Naive thymus-derived CD4-positive, alpha-beta T cell (primary cell): ENCODE measurements around the gene LYPD6. TPM values are rescaled to one million over a fixed set of nuclear protein-coding genes. Genes with fewer than 3 reads are reported as not detected.

Experiments
- ATAC-seq: fragments of 150-1000 bp; cut with Tn5 transposase; 2 replicates; pipeline ENCODE4 v1.10.0; 2021; ENCODE audit warnings: mild to moderate bottlenecking, moderate library complexity
- CTCF ChIA-PET: fragments of 350-600 bp; sonication (Branson Sonifier 250); formaldehyde crosslinking; loops from one replicate; lab custom pipeline; 2021; ENCODE audit warnings: antibody characterized with exemption; lab: Charles Lee
- POLR2A ChIA-PET: fragments of 350-600 bp; sonication (Branson Sonifier 250); formaldehyde crosslinking; loops from one replicate; lab custom pipeline; 2021; ENCODE audit warnings: antibody characterized with exemption, inconsistent platforms; lab: Charles Lee
- DNase-seq, 9 donors: peaks; one replicate each; pipeline versions ENCODE4 v3.0.0 to v3.0.0-alpha.2; 2020 to 2022; ENCODE audit warnings: mixed read lengths in 1 of 9
- H3K27ac ChIP-seq: one replicate; pipeline ENCODE4 v1.7.0; 2013; ENCODE audit warnings: mild to moderate bottlenecking, low read depth, low read length, moderate library complexity
- H3K27me3 ChIP-seq, 2 donors: one replicate each; pipeline ENCODE4 v1.7.0; 2013; ENCODE audit warnings: low read length in 2 of 2, mild to moderate bottlenecking in 2 of 2, moderate library complexity in 2 of 2; ENCODE audit not compliant: control insufficient read depth in 2 of 2, insufficient read depth in 2 of 2
- H3K36me3 ChIP-seq, 3 experiments: 1 replicate in 2 of 3; 2 replicates in 1 of 3; pipeline ENCODE4 v1.7.0; 2013; ENCODE audit warnings: low read length in 3 of 3, mild to moderate bottlenecking in 3 of 3, moderate library complexity in 1 of 3; ENCODE audit not compliant: insufficient read depth in 3 of 3, control insufficient read depth in 2 of 3
- H3K4me1 ChIP-seq, 2 donors: one replicate each; pipeline ENCODE4 v1.7.0; 2013; ENCODE audit warnings: low read length in 2 of 2, mild to moderate bottlenecking in 2 of 2, moderate library complexity in 1 of 2; ENCODE audit not compliant: control insufficient read depth in 2 of 2, insufficient read depth in 2 of 2
- H3K4me3 ChIP-seq: 2 replicates; pipeline ENCODE4 v1.7.0; 2013; ENCODE audit warnings: mild to moderate bottlenecking, low read length
- H3K9me3 ChIP-seq, 3 experiments: 1 replicate in 2 of 3; 2 replicates in 1 of 3; pipeline ENCODE4 v1.7.0; 2013; ENCODE audit warnings: low read length in 3 of 3; ENCODE audit not compliant: control insufficient read depth in 2 of 3
- H3K27ac Mint-ChIP-seq, 9 donors: one replicate each; pipeline ENCODE4 v1.8.0; 2020 to 2022; ENCODE audit warnings: mixed read lengths in 9 of 9, mild to moderate bottlenecking in 8 of 9, moderate library complexity in 5 of 9, inconsistent platforms in 2 of 9
- H3K27me3 Mint-ChIP-seq, 5 donors: one replicate each; pipeline ENCODE4 v1.8.0; 2021 to 2022; ENCODE audit warnings: mixed read lengths in 5 of 5, mild to moderate bottlenecking in 1 of 5
- H3K36me3 Mint-ChIP-seq, 5 donors: one replicate each; pipeline ENCODE4 v1.8.0; 2020 to 2022; ENCODE audit warnings: mixed read lengths in 5 of 5, mild to moderate bottlenecking in 3 of 5, inconsistent platforms in 1 of 5
- H3K4me1 Mint-ChIP-seq, 7 donors: one replicate each; pipeline ENCODE4 v1.8.0; 2020 to 2022; ENCODE audit warnings: mixed read lengths in 7 of 7, mild to moderate bottlenecking in 3 of 7, inconsistent platforms in 1 of 7
- H3K4me3 Mint-ChIP-seq, 10 donors: one replicate each; pipeline ENCODE4 v1.8.0; 2020 to 2022; ENCODE audit warnings: mild to moderate bottlenecking in 10 of 10, mixed read lengths in 10 of 10, moderate library complexity in 6 of 10, inconsistent platforms in 2 of 10
- H3K9me3 Mint-ChIP-seq, 11 donors: one replicate each; pipeline ENCODE4 v1.8.0; 2020 to 2022; ENCODE audit warnings: mixed read lengths in 11 of 11, mild to moderate bottlenecking in 4 of 11, inconsistent platforms in 1 of 11, moderate library complexity in 1 of 11
- intact Hi-C, 2 donors: fragments of 100-400 bp; cut with micrococcal nuclease; formaldehyde crosslinking; loops; one replicate each; pipeline ENCODE4 v1.15.1; 2023
- polyA plus RNA-seq, 2 donors: library from polyadenylated mRNA; unstranded; fragments of 300-500 nt; fragmentation: Illumina TruSeq; gene quantifications; one replicate each; pipeline ENCODE4 v1.2.3, GENCODE V29; 2021
- total RNA-seq, 6 experiments: library from RNA in 5 of 6; stranded (reverse) in 5 of 6; gene quantifications; 1 replicate in 5 of 6; 2 replicates in 1 of 6; pipeline ENCODE4 v1.2.3 and lab custom pipeline; 2021 to 2026

Gene LYPD6
- total and polyA plus RNA-seq, 7 experiments from 2014 or later, result not detected

DNA sequence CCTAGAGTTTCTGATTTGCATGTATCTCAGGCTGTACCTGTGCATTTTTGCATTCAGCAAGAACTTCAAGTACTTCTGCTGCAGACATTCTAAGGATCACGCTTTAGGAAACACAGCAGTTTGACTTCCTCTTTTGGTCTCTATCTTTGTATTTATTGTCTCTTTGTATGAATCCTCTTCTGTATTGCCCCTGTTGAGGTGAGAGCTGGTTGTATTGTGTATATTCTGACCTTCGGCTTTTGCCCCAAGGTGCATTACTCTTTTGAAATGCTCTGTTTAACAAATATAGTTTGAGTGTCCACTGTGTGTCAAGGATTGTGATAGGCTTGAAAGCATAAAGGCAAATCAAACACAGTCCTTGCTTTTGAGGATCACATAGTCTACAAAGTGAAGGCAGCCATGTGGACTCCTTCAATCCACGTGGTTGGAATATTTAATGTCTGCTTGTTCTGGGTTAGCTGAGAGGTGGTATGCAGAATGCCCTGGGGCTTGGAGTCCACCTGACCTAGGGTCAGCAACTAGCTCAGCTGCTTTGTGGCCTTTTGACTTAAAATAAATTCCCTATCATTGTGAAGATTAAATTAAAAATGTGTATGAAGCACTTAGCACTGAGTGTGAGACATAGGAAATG, 108.1 kb downstream of the LYPD6 start:
- Mint-ChIP-seq H3K4me3 (no peak overlapping the region), H3K27ac (no peak overlapping the region), H3K36me3 (no peaks in the 10 kb centered on the region), H3K27me3 (peaks cover 3 to 23% (median 7%) of the 10 kb centered on the region in 5 donors), H3K9me3 (peaks cover 0 to 2% (median 0%) of the 10 kb centered on the region in 11 donors), H3K4me1 (no peaks in the 10 kb centered on the region)
- intact Hi-C loops, result loop anchor here in 1 of 2 donors (10.0 kb wide), 1 partner anchor 126 kb away; no protein-coding TSS in a partner anchor
- no peak overlapping the region for H3K4me3 ChIP-seq
- H3K27ac ChIP-seq, result no peak overlapping the region
- DNase-seq (no peak), ATAC-seq (no peak)
- H3K9me3 ChIP-seq, result no peaks in the 10 kb centered on the region
- no peaks in the 10 kb centered on the region for H3K4me1 ChIP-seq
- ChIA-PET CTCF (no interaction called here), POLR2A (no interaction called here)
- H3K27me3 ChIP-seq, result no peaks in the 10 kb centered on the region
- H3K36me3 ChIP-seq, result no peaks in the 10 kb centered on the region

DNA sequence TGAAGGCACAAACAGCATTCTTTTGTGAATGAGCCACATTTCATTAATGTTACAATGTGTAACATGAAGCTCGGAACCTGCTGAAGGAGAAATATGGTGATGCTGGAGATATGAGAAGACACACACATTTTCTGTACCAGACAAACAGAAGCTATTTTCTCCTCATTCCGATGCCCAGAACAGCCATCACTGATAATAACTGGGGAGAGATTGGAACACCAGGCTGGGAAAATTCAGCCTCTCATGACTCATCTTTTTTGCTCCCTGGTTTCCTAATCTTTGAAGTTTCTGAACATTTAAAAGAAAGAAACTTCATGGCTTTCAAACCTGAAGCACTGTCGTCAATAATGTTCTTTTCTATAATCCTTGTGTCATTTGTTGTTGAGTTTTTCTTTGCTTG, 110.9 kb downstream of the LYPD6 start:
- H3K9me3 ChIP-seq, result no peaks in the 10 kb centered on the region
- Mint-ChIP-seq H3K36me3 (no peaks in the 10 kb centered on the region), H3K27ac (no peak overlapping the region), H3K4me3 (no peak overlapping the region), H3K9me3 (peaks cover 0 to 1% (median 0%) of the 10 kb centered on the region in 11 donors), H3K27me3 (peaks cover 3 to 18% (median 7%) of the 10 kb centered on the region in 5 donors), H3K4me1 (no peaks in the 10 kb centered on the region)
- POLR2A ChIA-PET, result no interaction called here
- no peaks in the 10 kb centered on the region for H3K4me1 ChIP-seq
- H3K36me3 ChIP-seq, result no peaks in the 10 kb centered on the region
- intact Hi-C loops, result loop anchor here in 1 of 2 donors (5.0 kb wide), 1 partner anchor 1391 kb away; no protein-coding TSS in a partner anchor
- H3K27ac ChIP-seq, result no peak overlapping the region
- H3K4me3 ChIP-seq, result no peak overlapping the region
- no peaks in the 10 kb centered on the region for H3K27me3 ChIP-seq
- no peak for ATAC-seq
- CTCF ChIA-PET, result no interaction called here
- no peak for DNase-seq

DNA sequence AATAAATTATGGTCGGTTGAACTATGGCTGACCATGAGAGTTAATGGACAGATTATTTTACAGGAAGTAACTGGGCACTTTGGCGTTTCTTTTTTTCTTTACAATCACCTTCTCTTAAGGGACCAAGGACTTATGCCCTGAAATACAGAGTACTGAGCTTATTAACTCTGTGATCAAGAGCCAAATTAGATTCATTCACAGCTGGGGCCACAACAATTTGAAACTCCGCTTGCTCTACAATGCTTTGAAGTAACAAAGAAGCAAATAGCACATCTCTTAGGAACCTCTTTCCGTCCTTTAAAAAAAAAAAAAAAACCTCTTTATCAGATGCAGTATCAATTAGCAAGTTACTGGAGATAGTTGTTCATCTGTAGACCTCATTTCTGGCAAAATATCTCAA, 112.0 kb downstream of the LYPD6 start:
- H3K27me3 Mint-ChIP-seq, result peaks cover 3 to 16% (median 7%) of the 10 kb centered on the region in 5 donors
- Histone ChIP-seq H3K27ac (no peak overlapping the region), H3K9me3 (no peaks in the 10 kb centered on the region), H3K4me1 (no peaks in the 10 kb centered on the region), H3K4me3 (no peak overlapping the region), H3K36me3 (no peaks in the 10 kb centered on the region), H3K27me3 (no peaks in the 10 kb centered on the region)
- ATAC-seq, result no peak
- no peaks in the 10 kb centered on the region for H3K36me3 Mint-ChIP-seq
- ChIA-PET POLR2A (no interaction called here), CTCF (no interaction called here)
- no peaks in the 10 kb centered on the region for H3K4me1 Mint-ChIP-seq
- peaks cover 0 to 1% (median 0%) of the 10 kb centered on the region in 11 donors for H3K9me3 Mint-ChIP-seq
- intact Hi-C loops, result loop anchor here in 1 of 2 donors (5.0 kb wide), 1 partner anchor 1390 kb away; no protein-coding TSS in a partner anchor
- no peak overlapping the region for H3K27ac Mint-ChIP-seq
- H3K4me3 Mint-ChIP-seq, result no peak overlapping the region
- no peak for DNase-seq

- H3K27me3 Mint-ChIP-seq, result peaks cover 3 to 11% (median 7%) of the 10 kb centered on the region in 5 donors
Observed at GRCh38 chr2:149443150-149443549, 112.8 kb downstream of the LYPD6 start.

DNA sequence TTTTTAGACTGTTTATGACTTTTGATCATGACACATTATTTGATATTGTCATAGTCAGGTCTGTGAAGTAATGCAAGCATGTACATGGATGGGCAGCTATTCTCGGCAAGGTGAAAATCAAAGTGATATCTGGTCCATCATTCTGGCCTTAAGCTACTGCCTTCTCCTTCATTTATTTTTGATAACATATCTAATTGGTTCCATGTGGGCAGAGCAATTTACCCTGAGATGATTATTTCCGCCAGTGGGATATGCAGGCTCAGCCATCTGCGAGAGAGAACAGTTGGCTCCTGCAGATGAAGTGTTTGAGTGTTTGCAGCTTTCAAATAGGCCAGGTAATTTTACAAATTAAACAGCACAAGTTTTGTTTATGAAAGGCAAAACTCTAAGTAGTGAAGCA, 116.4 kb downstream of the LYPD6 start:
- Histone ChIP-seq H3K4me3 (no peak overlapping the region), H3K27ac (no peak overlapping the region), H3K27me3 (no peaks in the 10 kb centered on the region), H3K4me1 (no peaks in the 10 kb centered on the region), H3K36me3 (no peaks in the 10 kb centered on the region), H3K9me3 (no peaks in the 10 kb centered on the region)
- Mint-ChIP-seq H3K9me3 (peaks cover 0 to under 1% (median 0%) of the 10 kb centered on the region in 11 donors), H3K27me3 (peaks cover 0 to 9% (median 3%) of the 10 kb centered on the region in 5 donors), H3K27ac (no peak overlapping the region), H3K36me3 (peaks cover 0 to 2% (median 0%) of the 10 kb centered on the region in 5 donors), H3K4me1 (no peaks in the 10 kb centered on the region), H3K4me3 (no peak overlapping the region)
- POLR2A ChIA-PET, result no interaction called here
- ATAC-seq, result no peak
- CTCF ChIA-PET, result no interaction called here
- DNase-seq, result no peak
- intact Hi-C loops, result no loop called here

More at GRCh38 chr2:149443150-149443549, 112.8 kb downstream of the LYPD6 start:
- Mint-ChIP-seq H3K4me3 (no peak overlapping the region), H3K27ac (no peak overlapping the region), H3K4me1 (no peaks in the 10 kb centered on the region), H3K36me3 (no peaks in the 10 kb centered on the region), H3K9me3 (peaks cover 0 to 1% (median 0%) of the 10 kb centered on the region in 11 donors)
- no peaks in the 10 kb centered on the region for H3K9me3 ChIP-seq
- H3K36me3 ChIP-seq, result no peaks in the 10 kb centered on the region
- intact Hi-C loops, result loop anchor here in 1 of 2 donors (5.0 kb wide), 1 partner anchor 1389 kb away; no protein-coding TSS in a partner anchor
- no peaks in the 10 kb centered on the region for H3K4me1 ChIP-seq
- H3K27me3 ChIP-seq, result no peaks in the 10 kb centered on the region
- ChIA-PET CTCF (no interaction called here), POLR2A (no interaction called here)
- DNase-seq (no peak), ATAC-seq (no peak)
- H3K27ac ChIP-seq, result no peak overlapping the region
- no peak overlapping the region for H3K4me3 ChIP-seq

DNA sequence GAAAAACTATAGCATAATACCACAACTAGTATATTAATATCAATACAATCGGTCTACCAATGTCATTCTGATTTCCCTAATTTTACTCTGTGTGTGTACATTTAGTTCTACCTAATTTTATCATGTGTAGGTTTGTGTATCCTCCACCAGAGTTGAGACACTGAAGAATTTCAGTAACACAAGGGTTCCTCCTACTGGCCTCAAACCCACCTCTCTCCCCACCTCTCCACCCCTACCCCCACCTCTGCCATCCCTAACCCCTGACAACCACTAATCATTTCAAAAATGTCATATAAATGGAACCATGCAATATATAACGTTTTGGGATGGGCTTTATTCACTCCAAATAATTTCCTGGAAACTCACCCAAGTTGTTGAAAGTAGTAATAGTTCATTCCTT, 117.9 kb downstream of the LYPD6 start:
- Histone ChIP-seq H3K4me1 (no peaks in the 10 kb centered on the region), H3K27ac (no peak overlapping the region), H3K36me3 (no peaks in the 10 kb centered on the region), H3K27me3 (no peaks in the 10 kb centered on the region), H3K9me3 (no peaks in the 10 kb centered on the region), H3K4me3 (no peak overlapping the region)
- Mint-ChIP-seq H3K4me3 (no peak overlapping the region), H3K4me1 (no peaks in the 10 kb centered on the region), H3K27me3 (peaks cover 0 to 12% (median 3%) of the 10 kb centered on the region in 5 donors), H3K9me3 (peaks cover 0 to 3% (median 0%) of the 10 kb centered on the region in 11 donors), H3K36me3 (peaks cover 0 to 3% (median 0%) of the 10 kb centered on the region in 5 donors), H3K27ac (no peak overlapping the region)
- intact Hi-C loops, result no loop called here
- POLR2A ChIA-PET, result no interaction called here
- ATAC-seq, result no peak
- no peak for DNase-seq
- CTCF ChIA-PET, result no interaction called here

DNA sequence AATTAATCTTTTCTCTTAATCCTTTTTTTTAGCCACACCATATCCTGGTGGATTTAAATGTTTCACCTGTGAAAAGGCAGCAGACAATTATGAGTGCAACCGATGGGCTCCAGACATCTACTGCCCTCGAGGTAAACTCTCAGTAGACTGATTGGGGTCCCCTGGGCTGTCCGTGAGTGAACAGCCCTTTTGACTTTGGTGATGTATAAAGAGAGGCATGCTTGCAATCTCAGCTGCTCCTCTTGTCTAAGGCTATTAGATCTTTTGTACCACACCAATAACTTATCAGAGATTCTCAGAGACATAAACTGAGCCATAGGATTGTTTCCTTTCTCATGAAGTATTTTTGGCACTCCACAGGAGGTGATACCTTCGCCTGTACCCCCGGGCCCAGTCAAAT, 118.6 kb downstream of the LYPD6 start:
- ATAC-seq (no peak), DNase-seq (no peak)
- Histone ChIP-seq H3K27me3 (no peaks in the 10 kb centered on the region), H3K27ac (no peak overlapping the region), H3K9me3 (no peaks in the 10 kb centered on the region), H3K4me3 (no peak overlapping the region), H3K4me1 (no peaks in the 10 kb centered on the region), H3K36me3 (no peaks in the 10 kb centered on the region)
- ChIA-PET POLR2A (no interaction called here), CTCF (no interaction called here)
- H3K4me3 Mint-ChIP-seq, result no peak overlapping the region
- H3K27me3 Mint-ChIP-seq, result peaks cover 0 to 12% (median 3%) of the 10 kb centered on the region in 5 donors
- intact Hi-C loops, result no loop called here
- H3K4me1 Mint-ChIP-seq, result no peaks in the 10 kb centered on the region
- H3K9me3 Mint-ChIP-seq, result peaks cover 0 to 3% (median 0%) of the 10 kb centered on the region in 11 donors
- H3K27ac Mint-ChIP-seq, result no peak overlapping the region
- H3K36me3 Mint-ChIP-seq, result peaks cover 0 to 3% (median 0%) of the 10 kb centered on the region in 5 donors
